Astrocyte of the cerebellum (primary cell): Measurements from ENCODE around the gene LCN10.
"Not testable (repeated sequence)": the region's sequence is repeated elsewhere in the genome, so short reads cannot be mapped to it uniquely, and the experiment has no call there.

Experiments used
- DNase-seq: peaks from one replicate; pipeline ENCODE4 v3.0.0-alpha.2; 2011; ENCODE audit warnings: low read depth
- H3K4me3 ChIP-seq: 2 replicates; pipeline ENCODE4 v1.5.1; 2011; ENCODE audit warnings: mild to moderate bottlenecking, low read depth, low read length, moderate library complexity
- CTCF ChIP-seq: IDR thresholded peaks from 2 replicates; pipeline ENCODE4 v1.5.1; 2012; ENCODE audit warnings: low read length, low read depth, moderate library complexity, mild to moderate bottlenecking; ENCODE audit errors: missing control alignments
- in situ Hi-C: cut with HindIII; loops from 2 replicates; pipeline ENCODE4 v1.10.0; 2017; ENCODE audit warnings: low sequenced_read_pairs

LCN10 gene

GRCh38 chr9:136763649-136764035, 20.9 kb upstream of the LCN10 start:
- no peak for DNase-seq
- TF ChIP-seq CTCF, result no peak
- no peak overlapping the region for H3K4me3 ChIP-seq
- in situ Hi-C loops, result no loop called here

GRCh38 chr9:136762915-136763648, 20.3 kb upstream of the LCN10 start:
- no peak for DNase-seq
- no peak overlapping the region for H3K4me3 ChIP-seq
- in situ Hi-C loops, result no loop called here
- TF ChIP-seq CTCF, result no peak

GRCh38 chr9:136762221-136762691, 19.5 kb upstream of the LCN10 start:
- no peak for DNase-seq
- TF ChIP-seq CTCF, result no peak
- no peak overlapping the region for H3K4me3 ChIP-seq
- in situ Hi-C loops, result no loop called here

- TF ChIP-seq CTCF, result no peak
- in situ Hi-C loops, result no loop called here
Observed at GRCh38 chr9:136761545-136761981, 18.8 kb upstream of the LCN10 start.

GRCh38 chr9:136760834-136761544, 18.2 kb upstream of the LCN10 start:
- H3K4me3 ChIP-seq, in situ Hi-C loops: not testable (repeated sequence)
- DNase-seq, result peak; percentile 11
- TF ChIP-seq CTCF, result peak; percentile 88

More at GRCh38 chr9:136761545-136761981, 18.8 kb upstream of the LCN10 start:
- H3K4me3 ChIP-seq, result no peak overlapping the region
- no peak for DNase-seq

- in situ Hi-C loops, result no loop called here
- no peak overlapping the region for H3K4me3 ChIP-seq
- TF ChIP-seq CTCF, result no peak
- DNase-seq, result no peak
Observed at GRCh38 chr9:136760424-136760823, 17.7 kb upstream of the LCN10 start.
